SK-N-MC (cell line): ENCODE data around the gene KANSL1.
A peak's percentile ranks its signal among the peaks of the same experiment; 100 is the strongest.

Experiments used
- DNase-seq: peaks from one replicate; pipeline ENCODE4 v3.0.0-alpha.2; 2011; ENCODE audit warnings: low read depth, low spot score
- H3K27ac ChIP-seq: fragments of 200-600 bp; sonication (generic); 2 replicates; pipeline ENCODE4 v1.5.1; 2016; ENCODE audit warnings: mixed run types
- H3K36me3 ChIP-seq: fragments of 200-600 bp; sonication (generic); 2 replicates; pipeline ENCODE4 v1.6.1; 2017; ENCODE audit warnings: antibody characterized with exemption, low read length, mixed read lengths; ENCODE audit not compliant: insufficient read depth
- H3K4me3 ChIP-seq: fragments of 200-600 bp; sonication (generic); 2 replicates; pipeline ENCODE4 v1.5.1; 2016
- H3K9ac ChIP-seq: fragments of 200-600 bp; sonication (generic); 2 replicates; pipeline ENCODE4 v1.8.0; 2017; ENCODE audit warnings: mixed run types, mixed read lengths; ENCODE audit not compliant: insufficient read length
- H3K9me3 ChIP-seq: fragments of 200-600 bp; sonication (generic); 2 replicates; pipeline ENCODE4 v1.6.1; 2017; ENCODE audit warnings: low read depth, mild to moderate bottlenecking, antibody characterized with exemption, low read length, moderate library complexity, mixed read lengths
- EZH2 ChIP-seq: fragments of 200-600 bp; sonication (generic); IDR thresholded peaks from one replicate; pipeline ENCODE4 v1.6.1; 2017; ENCODE audit warnings: antibody characterized with exemption
- FOXP2 ChIP-seq: optimal IDR thresholded peaks from 2 replicates; pipeline ENCODE3; 2011; ENCODE audit warnings: mild to moderate bottlenecking, moderate library complexity; ENCODE audit not compliant: insufficient read depth; ENCODE audit errors: extremely low read length, control extremely low read depth
- POLR2AphosphoS5 ChIP-seq: IDR thresholded peaks from 2 replicates; pipeline ENCODE4 v1.6.1; 2012; ENCODE audit warnings: mild to moderate bottlenecking, low read depth, low read length, borderline replicate concordance

Gene KANSL1

DNA sequence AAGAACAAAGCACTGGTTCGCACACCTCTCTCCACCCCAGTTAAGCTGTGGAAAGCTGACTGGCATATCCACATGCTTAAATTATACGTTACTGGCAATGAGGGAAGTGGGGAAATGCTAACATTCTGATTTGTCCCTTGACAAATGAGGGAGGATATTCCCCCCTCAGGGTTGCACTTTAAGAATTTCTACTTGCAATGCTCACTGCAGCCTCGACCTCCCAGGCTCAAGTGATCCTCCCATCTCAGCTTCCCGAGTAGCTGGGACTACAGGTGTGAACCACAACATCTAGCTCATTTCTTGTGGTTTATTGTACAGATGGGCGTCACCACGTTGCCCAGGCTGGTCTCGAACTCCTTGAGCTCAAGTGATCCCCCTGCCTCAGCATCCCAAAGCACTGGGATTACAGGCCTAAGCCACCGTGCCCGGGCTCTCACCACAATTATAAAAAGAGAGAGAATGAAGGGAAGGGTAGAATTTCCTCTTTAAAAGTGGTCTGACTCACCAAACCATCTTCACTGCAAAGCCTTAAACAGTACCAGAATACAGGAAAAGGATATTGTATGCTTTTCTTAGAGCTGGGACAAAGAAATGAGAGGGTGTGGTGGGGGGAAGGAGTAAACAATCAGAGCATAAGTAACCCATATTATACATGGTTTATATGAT, 38.9 kb downstream of the KANSL1 start:
- Histone ChIP-seq H3K36me3 (peaks cover 4% of the 10 kb centered on the region; the same call in 1 of the 2 replicates), H3K9me3 (no peaks in the 10 kb centered on the region), H3K9ac (no peak overlapping the region), H3K27ac (0 out of 2 replicates have a peak overlapping the region, but pooled peaks have one; percentile 12), H3K4me3 (no peak overlapping the region)
- TF ChIP-seq FOXP2 (no peak), POLR2AphosphoS5 (peak; percentile 24; the same call in 1 of the 2 replicates), EZH2 (no peak)
- DNase-seq: no peak

DNA sequence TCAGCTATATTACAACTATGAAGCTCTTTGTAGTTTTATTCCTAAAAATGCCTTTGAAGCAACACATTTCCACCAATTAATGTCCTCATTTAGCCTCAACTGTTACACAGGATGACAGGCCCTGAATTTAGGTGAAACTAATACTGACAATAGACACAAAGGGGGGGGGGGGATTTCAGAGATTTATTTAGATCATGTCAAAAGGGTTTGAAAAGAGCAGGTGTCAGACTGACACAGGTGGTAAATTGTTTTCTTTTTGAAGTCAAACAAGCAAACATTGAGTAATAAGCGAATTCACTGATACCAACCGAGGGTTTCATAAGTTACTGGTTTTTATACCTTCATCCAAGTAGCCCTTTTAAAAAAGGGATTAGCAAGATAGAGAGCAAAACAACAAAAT, 40.8 kb downstream of the KANSL1 start:
- Histone ChIP-seq H3K27ac (no peak overlapping the region), H3K4me3 (no peak overlapping the region), H3K9me3 (no peaks in the 10 kb centered on the region), H3K9ac (no peak overlapping the region), H3K36me3 (peaks cover 7% of the 10 kb centered on the region; the same call in 1 of the 2 replicates)
- TF ChIP-seq POLR2AphosphoS5: no peak
- TF ChIP-seq FOXP2: no peak
- no peak for TF ChIP-seq EZH2
- DNase-seq: no peak

DNA sequence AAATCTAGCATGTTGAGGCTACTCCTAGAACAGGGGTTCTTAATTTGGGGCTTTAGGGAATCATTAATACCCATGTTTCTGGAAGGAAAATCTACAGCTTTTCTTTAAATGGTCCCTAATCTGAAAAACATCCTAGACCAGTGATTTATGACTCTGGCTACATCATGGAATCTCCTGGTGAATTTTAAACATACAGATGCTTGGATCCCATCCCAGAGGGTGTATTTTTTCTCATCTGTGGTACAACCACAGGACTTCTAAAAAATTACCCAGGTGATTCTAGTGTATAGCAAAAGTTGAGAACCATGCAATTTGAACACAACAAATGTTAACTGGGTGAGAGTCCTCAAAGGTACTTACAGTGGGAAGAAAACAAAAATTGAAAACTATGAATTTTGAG, 41.5 kb downstream of the KANSL1 start:
- TF ChIP-seq EZH2 (no peak), POLR2AphosphoS5 (no peak), FOXP2 (no peak)
- Histone ChIP-seq H3K36me3 (peaks cover 10% of the 10 kb centered on the region; the same call in 1 of the 2 replicates), H3K27ac (0 out of 2 replicates have a peak overlapping the region, but pooled peaks have one; percentile 2), H3K4me3 (no peak overlapping the region), H3K9ac (no peak overlapping the region), H3K9me3 (no peaks in the 10 kb centered on the region)
- no peak for DNase-seq

GRCh38 chr17:46150216-46150963, 42.8 kb downstream of the KANSL1 start:
- Histone ChIP-seq H3K4me3 (no peak overlapping the region), H3K36me3 (peaks cover 10% of the 10 kb centered on the region; the same call in 1 of the 2 replicates), H3K27ac (no peak overlapping the region), H3K9ac (no peak overlapping the region), H3K9me3 (no peaks in the 10 kb centered on the region)
- DNase-seq: no peak
- no peak for TF ChIP-seq EZH2
- TF ChIP-seq FOXP2: no peak
- TF ChIP-seq POLR2AphosphoS5: no peak

DNA sequence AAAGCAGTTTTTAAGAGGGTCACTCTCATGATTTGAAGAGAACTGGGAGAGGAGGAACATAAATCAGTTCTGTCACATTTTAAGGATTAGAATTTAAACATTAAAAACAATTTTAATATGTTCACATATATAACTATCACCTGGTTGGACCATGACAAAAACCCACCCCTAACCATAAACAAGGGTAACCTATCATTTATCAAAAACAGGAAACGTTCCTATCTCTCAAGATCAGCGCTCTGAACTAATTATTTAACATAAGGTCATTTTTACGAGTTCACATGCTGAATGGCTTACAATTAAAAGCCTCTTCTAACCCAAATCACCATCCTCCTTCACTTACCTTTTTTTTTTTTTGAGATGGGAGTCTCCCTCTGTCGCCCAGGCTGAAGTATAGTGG, 45.0 kb downstream of the KANSL1 start:
- H3K27ac ChIP-seq: peak overlapping the region; percentile 66
- DNase-seq: no peak

GRCh38 chr17:46147296-46147695, 45.9 kb downstream of the KANSL1 start:
- no peak for DNase-seq
- H3K9ac ChIP-seq: no peak overlapping the region
- peaks cover 13% of the 10 kb centered on the region; the same call in 1 of the 2 replicates for H3K36me3 ChIP-seq
- H3K9me3 ChIP-seq: no peaks in the 10 kb centered on the region
- H3K27ac ChIP-seq: peak overlapping the region; percentile 66
- H3K4me3 ChIP-seq: no peak overlapping the region
- TF ChIP-seq FOXP2 (no peak), POLR2AphosphoS5 (no peak)

More for the DNA sequence above, 45.0 kb downstream of the KANSL1 start:
- no peak overlapping the region for H3K9ac ChIP-seq
- H3K9me3 ChIP-seq: no peaks in the 10 kb centered on the region
- H3K36me3 ChIP-seq: peaks cover 10% of the 10 kb centered on the region; the same call in 1 of the 2 replicates
- no peak for TF ChIP-seq FOXP2
- no peak for TF ChIP-seq EZH2
- TF ChIP-seq POLR2AphosphoS5: no peak
- no peak overlapping the region for H3K4me3 ChIP-seq

DNA sequence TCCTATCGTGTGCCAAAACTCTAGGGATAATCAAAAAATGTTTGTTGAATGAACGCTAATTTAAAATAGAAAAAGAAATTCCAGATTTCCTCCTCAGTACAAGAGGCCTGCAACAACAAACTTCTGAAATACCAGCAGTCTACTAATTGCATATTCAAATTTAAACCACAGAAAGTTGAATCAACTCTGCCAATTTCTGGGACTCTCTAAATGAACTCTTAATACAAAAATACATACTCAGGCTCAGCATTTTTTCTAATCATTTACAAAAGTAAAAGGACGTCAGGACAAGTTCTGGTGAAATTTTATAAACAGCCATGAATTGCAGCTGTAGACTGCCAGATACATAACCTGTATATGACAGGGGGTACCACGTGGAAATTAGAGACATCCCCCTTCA, 49.0 kb downstream of the KANSL1 start:
- DNase-seq: peak; percentile 35
- Histone ChIP-seq H3K27ac (peak overlapping the region; percentile 73), H3K4me3 (peak overlapping the region; percentile 38), H3K9me3 (no peaks in the 10 kb centered on the region; the same call in 1 of the 2 replicates), H3K9ac (no peak overlapping the region), H3K36me3 (peaks cover 24% of the 10 kb centered on the region)
- TF ChIP-seq EZH2 (no peak), FOXP2 (no peak), POLR2AphosphoS5 (no peak)

DNA sequence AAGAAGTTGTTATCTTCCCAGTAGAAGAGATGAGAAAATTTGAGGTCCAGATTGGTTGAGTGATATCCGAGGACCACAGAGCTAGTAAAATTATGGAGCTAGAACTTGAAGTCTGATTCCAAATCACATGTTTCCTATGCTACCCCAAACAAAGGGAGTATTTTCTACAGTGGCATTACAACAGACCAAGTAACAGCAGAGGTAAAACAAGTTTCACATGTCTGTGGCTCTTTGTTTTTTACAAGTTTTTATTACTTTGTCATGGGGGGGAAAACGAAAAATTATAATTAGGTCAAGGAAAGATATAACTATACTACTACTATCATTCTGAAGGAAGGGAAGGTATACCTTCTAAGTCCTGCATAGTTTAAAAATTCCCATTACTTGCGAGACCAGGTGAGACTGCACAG, 49.4 kb downstream of the KANSL1 start:
- no peak overlapping the region for H3K9ac ChIP-seq
- peaks cover 24% of the 10 kb centered on the region for H3K36me3 ChIP-seq
- no peak for TF ChIP-seq POLR2AphosphoS5
- TF ChIP-seq EZH2: no peak
- no peak for TF ChIP-seq FOXP2
- H3K9me3 ChIP-seq: no peaks in the 10 kb centered on the region; the same call in 1 of the 2 replicates
- DNase-seq: no peak
- H3K4me3 ChIP-seq: peak overlapping the region; percentile 38
- H3K27ac ChIP-seq: peak overlapping the region; percentile 73
